Bronchus fibroblast of lung (primary cell): ENCODE results near the gene FABP1. TPM values are rescaled to one million over a fixed set of nuclear protein-coding genes. Genes with fewer than 3 reads are reported as not detected.

ENCODE experiments used
- total RNA-seq: library from RNA; depleted of rRNA; stranded (reverse); fragments of >200 nt; gene quantifications from 2 replicates; pipeline ENCODE4 v1.2.3, GENCODE V29; 2015

FABP1 gene
- not detected in 2 replicates for total RNA-seq

GRCh38 chr2:88127888-88128653, at the start of gene FABP1:
FABP1 (minus strand) TSS chr2:88128062; CDS start chr2:88128017, 45 bp downstream.

Other genes starting within 250 kb of the FABP1 start
- not detected in 2 replicates for gene RNU2-63P, start 111.5 kb downstream of the FABP1 start, total RNA-seq
- gene KRCC1, start 72.3 kb downstream of the FABP1 start, total RNA-seq = 12.5 and 15.1 TPM in 2 replicates
- gene SMYD1, start 60.2 kb downstream of the FABP1 start, total RNA-seq = not detected in 2 replicates
- gene THNSL2, start 42.3 kb upstream of the FABP1 start, total RNA-seq = 6.2 and 6.4 TPM in 2 replicates